AG04449 (cell line): Measurements from ENCODE around the gene MAML2.

Experiments
- CTCF ChIA-PET: fragments of 350-600 bp; formaldehyde crosslinking; extraction: SDS; loops from one replicate; lab custom pipeline; 2021; ENCODE audit warnings: antibody characterized with exemption; lab: Yijun Ruan, JAX
- POLR2A ChIA-PET: fragments of 400-600, 350-600 bp; formaldehyde crosslinking; extraction: SDS; loops from one replicate; lab custom pipeline; 2020; ENCODE audit warnings: antibody characterized with exemption, inconsistent platforms; lab: Yijun Ruan, JAX
- DNase-seq: peaks from one replicate; pipeline ENCODE4 v3.0.0-alpha.2; 2010; ENCODE audit warnings: low read depth, low spot score
- H3K4me3 ChIP-seq: 2 replicates; pipeline ENCODE4 v1.5.1; 2011; ENCODE audit warnings: low read depth, mild to moderate bottlenecking, control low read depth, low read length
- CTCF ChIP-seq: IDR thresholded peaks from one replicate; pipeline ENCODE4 v1.5.1; 2011; ENCODE audit warnings: mild to moderate bottlenecking, moderate library complexity, low read length, control low read depth, inconsistent platforms; ENCODE audit not compliant: insufficient read depth; ENCODE audit errors: missing control alignments

Gene MAML2

DNA sequence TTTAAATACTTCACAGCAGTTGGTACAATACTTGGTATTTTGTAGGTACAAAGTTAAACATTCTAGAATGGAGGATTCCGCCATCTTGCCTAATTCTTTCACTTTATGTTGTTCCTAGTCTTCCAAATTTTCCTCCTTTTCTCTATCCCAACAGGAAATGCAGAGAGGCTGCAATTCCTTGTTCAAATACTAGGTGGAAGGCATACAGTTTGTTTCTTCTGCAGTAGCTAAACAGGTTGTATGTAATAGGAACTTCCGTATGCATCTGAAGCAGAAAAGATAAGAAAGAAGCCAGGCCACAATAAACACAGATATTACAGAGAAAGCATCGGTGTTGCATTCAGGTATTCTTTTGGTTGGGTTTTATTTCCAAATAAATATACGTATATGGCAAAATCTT, 232.7 kb downstream of the MAML2 start:
- no peak for DNase-seq
- TF ChIP-seq CTCF = no peak
- ChIA-PET CTCF (no interaction called here), POLR2A (no interaction called here)
- H3K4me3 ChIP-seq = no peak overlapping the region

GRCh38 chr11:96109331-96110030, 233.5 kb downstream of the MAML2 start:
- DNase-seq = no peak
- no peak overlapping the region for H3K4me3 ChIP-seq
- TF ChIP-seq CTCF = no peak
- POLR2A ChIA-PET = no interaction called here
- CTCF ChIA-PET = interaction anchor here (0.8 to 1.2 kb wide), 2 partner anchors 54 to 233 kb away, joined by 3 to 7 read pairs; partner anchors contain the start of gene MAML2

GRCh38 chr11:96107143-96107824, 235.7 kb downstream of the MAML2 start:
- no peak overlapping the region for H3K4me3 ChIP-seq
- ChIA-PET CTCF (interaction anchor here (1.2 kb wide), 1 partner anchor 132 kb away, joined by 4 read pairs; no protein-coding TSS in a partner anchor), POLR2A (no interaction called here)
- TF ChIP-seq CTCF = no peak
- DNase-seq = no peak

DNA sequence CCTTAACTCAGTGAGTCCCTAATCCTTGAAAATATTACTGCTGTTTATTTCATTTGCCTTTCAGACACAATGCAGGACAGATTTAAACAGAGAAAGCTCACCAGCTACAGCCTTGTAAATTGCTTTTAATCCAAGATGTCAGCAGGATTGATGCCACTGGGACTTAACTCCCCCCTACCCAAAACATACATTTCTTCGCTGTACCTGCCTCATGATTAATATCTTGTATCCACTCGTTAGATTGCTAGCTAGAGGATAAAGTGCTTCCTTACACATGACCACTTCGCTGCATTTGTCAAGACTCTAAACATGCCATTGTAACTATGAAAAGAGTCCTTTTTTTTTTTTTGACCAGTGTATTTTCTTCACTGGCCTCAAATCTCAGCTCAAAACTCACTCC, 236.3 kb downstream of the MAML2 start:
- no peak for TF ChIP-seq CTCF
- no peak overlapping the region for H3K4me3 ChIP-seq
- DNase-seq = no peak
- POLR2A ChIA-PET = no interaction called here
- CTCF ChIA-PET = interaction anchor here (1.1 kb wide), 1 partner anchor 16 kb away, joined by 4 read pairs; no protein-coding TSS in a partner anchor

DNA sequence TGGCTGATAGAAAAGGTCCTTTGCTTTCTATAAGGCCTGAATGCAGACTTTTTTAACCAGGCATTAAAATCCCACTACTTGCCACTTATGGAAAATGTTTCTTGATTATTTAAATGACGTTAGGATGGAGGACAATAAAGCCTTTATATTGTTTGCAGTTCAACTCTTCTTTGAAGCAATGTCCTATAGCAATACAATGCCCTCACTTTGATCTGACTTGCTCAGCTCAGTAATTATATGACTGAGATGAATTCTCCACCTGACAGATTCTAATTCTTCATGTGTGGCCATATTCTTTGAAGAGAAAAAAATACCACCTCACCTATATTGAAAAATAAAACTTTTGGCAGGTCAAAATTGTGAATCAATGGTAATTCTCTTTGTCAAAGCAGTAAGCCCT, 237.1 kb downstream of the MAML2 start:
- DNase-seq = no peak
- CTCF ChIA-PET = interaction anchor here (1.1 kb wide), 1 partner anchor 15 kb away, joined by 4 read pairs; no protein-coding TSS in a partner anchor
- no peak overlapping the region for H3K4me3 ChIP-seq
- POLR2A ChIA-PET = no interaction called here
- no peak for TF ChIP-seq CTCF
